Measurements from ENCODE around the gene ISCA2.
"Not testable (repeated sequence)": the region's sequence is repeated elsewhere in the genome, so short reads cannot be mapped to it uniquely, and the experiment has no call there.

The ISCA2 gene, protein sequence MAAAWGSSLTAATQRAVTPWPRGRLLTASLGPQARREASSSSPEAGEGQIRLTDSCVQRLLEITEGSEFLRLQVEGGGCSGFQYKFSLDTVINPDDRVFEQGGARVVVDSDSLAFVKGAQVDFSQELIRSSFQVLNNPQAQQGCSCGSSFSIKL

GRCh38 chr14:74493343-74494261 lies at the start of gene ISCA2:
ISCA2 (plus strand) TSS chr14:74493765; CDS start chr14:74493775, 10 bp downstream.
- DNase-seq = peak; percentile 100

GRCh38 chr14:74444866-74445265 lies 48.7 kb upstream of the ISCA2 start:
- no peak for DNase-seq

DNA sequence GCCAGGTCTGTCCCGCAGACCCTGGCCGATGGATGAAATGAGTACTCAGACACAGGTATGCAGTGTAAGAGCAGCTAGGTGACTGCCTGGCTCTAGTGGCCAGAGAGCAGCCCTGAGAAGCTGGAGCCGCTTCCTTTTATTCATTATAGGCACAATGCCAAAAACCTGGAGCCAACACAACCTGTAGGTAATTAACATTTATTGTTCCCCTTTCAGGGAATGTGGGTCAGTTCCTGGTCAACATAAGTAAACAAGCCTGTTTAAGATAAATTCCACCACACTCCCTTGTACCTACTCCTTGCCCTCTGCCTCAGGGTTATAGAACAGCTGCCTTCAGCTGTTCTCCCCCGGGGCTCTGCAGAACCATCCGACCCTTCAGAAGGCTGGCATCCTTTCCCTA lies 39.2 kb upstream of the ISCA2 start:
- DNase-seq = not testable (repeated sequence)

DNA sequence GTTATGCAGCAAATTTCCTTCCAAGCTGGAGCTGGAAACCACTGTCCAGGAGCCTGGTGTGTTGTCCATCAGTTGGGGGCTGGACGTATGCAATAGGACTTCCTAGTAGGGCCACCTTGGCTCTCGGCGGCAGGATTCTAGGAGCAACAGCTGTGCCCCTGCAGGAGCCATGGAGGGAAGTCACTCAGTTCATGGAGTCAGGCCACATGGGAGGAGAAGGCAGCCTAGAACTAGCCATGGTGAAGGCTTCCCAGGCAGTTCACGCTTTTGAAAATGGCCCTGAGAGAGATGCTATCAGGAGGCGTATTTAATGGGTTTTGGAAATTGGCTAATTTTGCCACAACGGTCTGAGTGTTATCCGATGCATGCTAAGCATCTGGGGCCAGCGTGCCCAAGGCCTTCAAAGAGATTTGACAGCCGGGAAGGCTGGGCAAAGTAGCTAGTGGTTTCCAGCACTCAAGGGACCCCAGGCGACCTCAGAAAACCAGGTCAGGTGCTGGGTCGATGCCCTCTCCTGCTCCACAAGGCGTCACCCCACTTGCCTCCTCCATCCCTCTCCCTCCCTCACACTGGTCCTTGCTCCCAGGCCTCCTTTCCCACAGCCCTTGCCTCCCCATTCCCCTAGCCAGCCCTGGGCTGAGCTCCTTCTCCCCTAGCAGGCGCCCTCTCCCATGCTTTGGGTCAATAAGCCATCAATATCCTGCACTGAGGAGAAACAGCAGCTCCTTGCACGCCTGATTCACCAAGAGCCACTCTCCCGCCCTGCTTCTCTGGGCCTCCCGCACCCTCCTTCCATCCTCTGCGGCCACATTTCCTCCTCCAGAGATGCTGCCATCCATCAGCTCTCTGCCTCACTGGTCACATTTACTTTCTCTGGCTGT lies 36.6 kb upstream of the ISCA2 start:
- no peak for DNase-seq

GRCh38 chr14:74457565-74457895 lies 36.0 kb upstream of the ISCA2 start:
- no peak for DNase-seq

DNA sequence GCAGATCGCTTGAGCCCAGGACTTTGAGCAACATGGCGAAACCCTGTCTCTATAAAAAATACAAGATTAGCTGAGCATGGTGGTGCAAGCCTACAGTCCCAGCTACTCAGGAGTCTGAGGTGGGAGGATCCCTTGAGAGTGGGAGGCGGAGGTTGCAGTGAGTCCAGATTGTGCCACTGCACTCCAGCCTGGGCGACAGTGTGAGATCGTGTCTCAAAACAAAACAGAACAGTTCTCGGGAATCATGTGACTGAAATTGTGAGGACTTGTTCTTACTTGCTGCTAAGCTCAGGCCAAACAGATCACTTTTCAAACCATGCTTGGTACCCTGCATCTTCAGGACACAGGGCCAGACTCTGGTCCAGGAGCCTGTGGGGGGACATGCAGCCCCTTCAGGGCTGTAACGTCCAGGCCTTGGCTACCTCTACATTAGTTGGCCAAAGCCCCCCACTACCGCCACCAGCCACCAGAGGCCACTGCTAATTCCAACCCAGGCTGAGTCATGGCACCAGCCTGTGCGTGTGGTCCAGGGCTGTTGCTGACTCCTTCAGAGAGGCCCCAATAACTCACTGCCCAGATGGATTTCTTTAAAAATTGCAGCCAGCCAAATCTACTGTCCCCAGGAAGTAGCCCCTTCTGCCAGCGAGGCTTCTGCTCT lies 34.1 kb upstream of the ISCA2 start:
- no peak for DNase-seq

- DNase-seq = no peak
Measured at GRCh38 chr14:74459976-74460375, 33.6 kb upstream of the ISCA2 start.

DNA sequence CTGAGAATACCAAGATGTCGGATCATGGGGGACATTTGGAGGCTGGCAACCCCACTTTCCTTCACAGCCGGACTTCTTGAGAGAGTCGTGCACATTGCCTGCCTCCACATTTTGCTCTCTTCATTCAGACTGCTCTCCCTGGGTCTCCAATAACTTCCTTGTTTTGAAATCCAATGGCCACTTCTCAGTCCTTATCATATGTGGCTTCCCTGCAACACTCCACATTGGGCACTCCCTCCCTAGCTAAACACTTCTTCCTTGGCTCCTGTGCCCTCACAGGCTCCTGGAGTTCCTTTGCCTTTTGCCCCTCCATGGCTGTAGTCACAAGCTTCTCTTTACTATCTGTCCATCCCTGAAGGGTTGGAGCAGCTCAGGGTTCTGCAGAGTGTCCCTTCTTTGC lies 30.6 kb upstream of the ISCA2 start:
- no peak for DNase-seq

DNA sequence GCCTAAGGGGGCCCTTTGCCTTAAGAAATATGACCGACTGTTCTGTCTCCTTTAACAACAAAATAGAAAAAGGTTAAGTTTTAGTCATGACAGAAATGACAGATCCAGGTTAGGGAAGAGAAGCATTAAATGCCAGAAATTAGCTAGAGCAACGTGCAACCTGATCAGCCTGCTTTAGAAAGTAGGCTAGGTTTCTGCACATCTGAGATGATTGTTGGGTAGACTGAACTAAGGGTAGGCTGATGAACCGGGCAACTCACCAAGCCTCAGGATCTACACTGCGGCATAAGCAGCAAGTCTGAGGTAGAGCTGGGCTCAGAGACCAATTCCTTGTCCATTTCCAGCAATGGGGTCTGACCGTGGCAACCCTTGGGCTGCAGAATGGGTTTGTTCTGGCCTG lies 29.9 kb upstream of the ISCA2 start:
- no peak for DNase-seq

GRCh38 chr14:74464785-74465184 lies 28.8 kb upstream of the ISCA2 start:
- no peak for DNase-seq

DNA sequence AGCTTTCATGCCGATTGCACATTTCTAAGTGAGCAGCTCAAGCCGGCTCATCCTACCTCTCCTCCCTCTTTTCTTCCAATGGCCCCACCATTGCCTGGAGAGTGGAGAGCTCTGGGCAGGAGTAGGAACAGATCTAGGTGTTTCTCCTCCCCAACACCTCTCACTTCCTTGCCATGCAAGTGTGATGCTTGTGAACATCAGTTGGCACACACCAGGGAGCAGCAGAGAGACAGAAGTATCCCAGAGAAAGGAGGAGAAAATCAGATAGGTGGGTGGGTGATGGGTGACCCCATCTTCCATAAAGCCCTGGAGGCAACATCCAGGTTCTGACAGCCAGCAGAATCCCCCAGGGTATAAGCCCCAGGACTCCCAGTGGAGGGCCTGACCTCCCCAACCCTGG lies 28.2 kb upstream of the ISCA2 start:
- DNase-seq = no peak

DNA sequence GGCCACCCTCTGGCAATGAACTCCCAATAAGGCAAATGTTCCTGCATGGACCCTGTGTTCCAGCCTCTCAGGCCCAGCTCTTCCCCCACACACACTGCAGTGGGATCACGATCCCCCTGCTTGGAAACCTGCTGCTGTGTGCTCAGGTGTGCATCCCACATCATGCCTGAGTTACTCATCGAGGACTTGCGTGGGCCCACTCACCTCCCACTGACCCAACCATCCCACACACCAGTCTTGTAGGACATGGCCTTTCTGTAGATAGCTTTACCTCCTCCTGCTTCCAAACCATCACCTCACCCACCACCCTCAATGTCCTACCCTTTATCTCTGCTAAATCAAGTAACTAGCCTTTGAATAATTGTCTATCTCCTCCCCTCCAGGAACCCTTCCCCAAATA lies 25.1 kb upstream of the ISCA2 start:
- no peak for DNase-seq

DNA sequence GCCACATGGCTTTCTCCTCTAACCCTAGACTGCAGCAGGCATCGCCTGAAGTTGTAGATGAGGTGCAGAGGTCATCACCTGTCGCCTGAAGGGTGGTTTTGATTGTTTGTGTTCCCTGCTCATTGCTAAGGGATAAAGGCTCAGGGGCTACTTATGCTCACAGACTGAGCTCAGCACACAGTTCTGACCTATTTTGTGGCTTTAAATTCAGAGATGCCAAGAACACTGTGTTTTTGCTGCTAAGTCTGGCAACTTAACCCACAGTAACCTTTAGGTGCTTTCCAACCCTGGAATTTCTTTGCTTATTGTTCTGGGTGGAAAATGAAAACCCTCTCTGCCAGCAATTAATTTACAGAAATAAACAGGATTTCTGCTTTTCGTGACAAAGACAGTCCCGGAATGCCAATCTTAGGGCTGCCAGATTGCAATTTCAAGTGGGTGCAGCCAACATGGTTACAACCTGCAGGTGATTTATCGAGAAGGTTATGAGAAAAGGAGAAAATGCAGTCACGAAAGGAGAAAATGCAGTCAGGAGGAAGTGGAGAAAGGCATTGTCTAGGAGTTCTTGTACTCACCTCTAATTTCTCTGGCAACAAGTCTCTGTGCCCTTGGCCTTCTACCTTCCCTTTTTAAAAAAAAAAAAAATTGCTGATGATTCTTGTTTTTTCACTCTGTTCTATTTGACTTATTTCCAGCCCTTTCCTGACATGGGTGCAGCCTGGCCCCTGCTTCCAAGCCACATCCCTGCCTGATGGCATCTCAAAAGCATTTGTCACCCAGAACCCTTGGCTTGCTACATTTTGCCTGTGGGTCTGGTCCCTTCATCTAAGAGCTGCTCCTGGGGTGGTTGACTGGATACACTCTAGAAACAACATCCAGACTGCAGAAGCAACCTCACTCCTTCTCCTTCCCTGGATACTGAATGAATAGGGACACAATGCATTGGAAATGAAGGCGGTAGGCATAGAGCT lies 23.7 kb upstream of the ISCA2 start:
- DNase-seq = no peak

DNA sequence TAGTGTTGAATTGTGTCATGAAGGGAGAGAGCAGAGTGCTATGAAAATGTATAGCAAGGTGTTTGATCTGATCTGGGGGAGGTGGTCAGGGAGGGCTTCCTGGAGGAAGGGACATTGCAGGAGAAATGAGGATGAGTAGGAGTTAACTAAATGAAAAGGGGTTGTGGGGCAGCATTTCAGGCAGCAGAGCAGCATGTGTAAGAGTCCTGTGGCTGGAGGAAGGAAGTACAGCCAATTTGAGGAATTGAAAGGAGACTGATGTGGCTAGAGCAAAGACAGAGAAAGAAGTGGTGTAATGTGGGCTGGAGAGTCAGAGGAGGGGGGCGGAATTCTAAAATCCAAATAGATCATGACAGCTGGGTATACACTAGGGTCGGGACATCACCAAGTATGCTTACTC lies 21.0 kb upstream of the ISCA2 start:
- DNase-seq = no peak

DNA sequence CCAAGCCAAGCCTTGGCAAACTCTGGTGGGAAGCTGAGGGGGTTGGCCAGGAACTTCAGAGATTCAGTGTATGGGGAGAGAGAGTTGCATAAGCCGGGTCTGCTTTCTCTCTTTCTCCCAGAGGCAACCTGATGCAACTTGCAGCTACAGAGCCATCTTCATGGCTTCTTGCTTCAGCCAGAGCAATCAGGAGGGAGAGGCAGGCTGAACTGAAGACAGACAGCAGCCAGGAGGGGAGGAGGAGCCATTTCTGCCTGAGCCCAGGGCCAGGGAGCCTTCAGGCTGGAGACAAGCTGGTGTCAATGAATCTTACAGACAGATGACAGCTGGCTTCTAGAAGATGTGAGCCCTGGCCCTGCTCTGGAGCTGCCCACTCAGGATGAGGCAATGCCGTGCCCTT lies 19.2 kb upstream of the ISCA2 start:
- DNase-seq = no peak

GRCh38 chr14:74475678-74476077 lies 17.9 kb upstream of the ISCA2 start:
- DNase-seq = no peak

DNA sequence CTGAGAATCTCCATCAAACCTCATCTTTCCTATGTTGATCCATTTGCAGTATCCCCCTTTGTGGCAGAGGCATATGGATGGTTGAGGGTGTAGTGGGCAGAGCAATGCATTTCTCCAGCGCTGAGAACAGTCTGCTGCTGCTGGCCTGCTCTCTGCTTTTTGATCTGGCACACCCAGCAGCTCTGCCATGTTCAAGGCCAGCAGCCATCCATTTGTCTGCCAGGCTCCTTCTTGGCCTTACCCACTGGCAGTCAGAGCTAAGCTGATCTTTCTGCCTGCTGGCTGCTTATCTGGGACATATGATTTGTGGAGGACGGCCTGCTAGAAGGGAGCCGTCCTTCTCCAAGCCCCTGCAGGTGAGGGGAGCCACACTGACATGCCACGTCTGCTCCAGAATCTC lies 17.5 kb upstream of the ISCA2 start:
- no peak for DNase-seq

DNA sequence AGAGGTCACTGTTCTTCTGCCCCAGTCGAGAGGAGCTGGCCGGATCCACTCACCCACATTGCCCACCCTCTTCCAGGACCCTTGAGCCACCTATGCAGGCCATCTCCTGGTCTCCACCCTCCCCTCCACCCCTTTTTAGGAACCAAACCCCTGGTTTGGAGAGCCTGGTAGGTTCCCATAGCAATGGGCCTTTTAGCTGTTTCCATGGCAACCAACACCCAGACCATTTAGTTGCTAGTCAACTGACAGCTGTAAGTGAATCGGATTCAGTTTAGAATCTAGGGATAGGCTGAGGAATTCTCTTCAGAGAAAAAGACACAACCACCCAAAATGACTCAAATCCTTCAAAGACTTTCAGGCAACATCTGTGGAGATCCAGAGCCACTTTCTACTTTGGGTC lies 17.0 kb upstream of the ISCA2 start:
- no peak for DNase-seq

- no peak for DNase-seq
Measured at GRCh38 chr14:74478996-74479635, 14.4 kb upstream of the ISCA2 start.

- no peak for DNase-seq
Measured at GRCh38 chr14:74480046-74480445, 13.5 kb upstream of the ISCA2 start.

- no peak for DNase-seq
Measured at GRCh38 chr14:74482571-74482970, 11.0 kb upstream of the ISCA2 start.

Data from right hindlimb (tissue), 1 donor.